ENCODE data around the gene MS4A15. TPM values are rescaled to one million over a fixed set of nuclear protein-coding genes. Genes with fewer than 3 reads are reported as not detected.
A peak's percentile ranks its signal among the peaks of the same experiment; 100 is the strongest.

Gene MS4A15
- total and polyA plus RNA-seq, 5 donors from 2014 or later: not detected

DNA sequence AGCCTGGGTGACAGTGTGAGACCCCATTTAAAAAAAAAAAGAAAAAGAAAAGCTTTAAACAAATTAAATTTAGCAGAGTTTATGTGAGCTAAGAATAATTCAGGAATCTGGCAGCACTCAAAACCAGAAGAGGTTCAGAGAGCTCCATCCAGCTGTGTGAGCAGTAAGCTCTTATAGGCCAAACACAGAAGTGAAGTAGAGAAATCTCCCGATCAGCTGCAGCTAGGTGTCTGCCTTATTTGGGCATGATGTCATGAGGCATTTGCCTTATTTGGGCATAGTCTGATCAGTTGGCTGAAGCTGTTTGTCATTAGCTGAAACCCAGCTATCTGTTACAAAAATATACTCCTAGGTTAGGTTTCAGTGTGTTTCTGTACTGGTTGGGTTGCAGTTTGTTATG lies 8.2 kb downstream of the MS4A15 start:
- Mint-ChIP-seq H3K27me3 (peaks cover 30% of the 10 kb centered on the region), H3K27ac (no peak overlapping the region), H3K4me1 (peaks cover 0 to 3% (median 0%) of the 10 kb centered on the region in 4 donors), H3K4me3 (no peak overlapping the region), H3K36me3 (no peaks in the 10 kb centered on the region), H3K9me3 (peaks cover 0 to 2% (median 0%) of the 10 kb centered on the region in 7 donors)
- H3K4me3 ChIP-seq (ENCODE audit: low read depth, low read length): no peak overlapping the region
- DNase-seq (peak in 1 of 3 donors; percentile 8), ATAC-seq (ENCODE audit: low read depth in 2 of 2) (no peak)
- no peaks in the 10 kb centered on the region for H3K36me3 ChIP-seq (ENCODE audit: control insufficient read depth, insufficient read depth, low read length)
- no peaks in the 10 kb centered on the region for H3K9me3 ChIP-seq (ENCODE audit: control insufficient read depth in 2 of 2, low read length in 2 of 2)
- H3K27ac ChIP-seq (ENCODE audit: insufficient read depth, low read length, poor library complexity, severe bottlenecking): no peak overlapping the region
- peaks cover 7% of the 10 kb centered on the region for H3K27me3 ChIP-seq (ENCODE audit: control insufficient read depth, insufficient read depth, low read length)
- H3K4me1 ChIP-seq (ENCODE audit: control insufficient read depth, insufficient read depth, low read length, poor library complexity, severe bottlenecking): no peaks in the 10 kb centered on the region

DNA sequence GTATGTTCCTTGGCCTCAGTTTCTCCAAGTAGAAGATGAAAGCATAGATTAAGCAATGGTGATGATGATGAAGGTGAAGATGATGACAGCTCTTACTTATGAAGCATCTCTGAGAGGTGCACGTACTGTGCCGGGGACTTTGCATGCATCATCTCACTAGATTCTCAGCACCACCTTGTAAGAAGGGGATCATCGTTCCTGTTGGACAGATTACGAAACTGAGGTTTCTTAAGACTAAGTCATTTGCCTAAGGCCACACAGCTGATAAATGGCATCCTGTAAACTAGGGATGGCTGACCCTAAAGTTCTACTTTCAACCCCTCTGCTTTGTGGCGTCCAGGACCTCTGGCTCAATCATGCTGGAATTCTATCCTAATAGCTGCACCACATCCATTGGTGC lies 8.7 kb downstream of the MS4A15 start:
- H3K4me3 ChIP-seq (ENCODE audit: low read depth, low read length): no peak overlapping the region

DNA sequence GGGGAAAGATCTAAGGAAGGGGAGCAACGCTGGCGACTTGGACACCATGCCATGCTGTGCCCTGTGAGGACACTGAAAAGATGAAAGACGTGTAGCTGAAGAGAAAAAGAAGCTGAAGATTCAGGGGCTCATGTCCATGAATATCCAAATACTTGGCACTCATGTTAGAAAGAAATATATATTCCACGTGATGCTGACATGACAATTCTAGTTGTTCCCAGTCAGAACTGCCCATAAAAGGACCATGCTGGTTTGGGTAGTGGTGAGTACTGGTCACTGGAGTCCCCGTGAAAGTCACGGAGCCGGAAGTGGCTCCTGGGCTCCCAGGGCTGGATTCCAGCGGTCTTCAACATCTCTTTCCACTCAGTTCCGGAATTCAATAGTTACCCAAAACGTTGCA lies 9.9 kb downstream of the MS4A15 start:
- Histone ChIP-seq H3K36me3 (ENCODE audit: control insufficient read depth, insufficient read depth, low read length) (no peaks in the 10 kb centered on the region), H3K27me3 (ENCODE audit: control insufficient read depth, insufficient read depth, low read length) (peaks cover 3% of the 10 kb centered on the region), H3K4me1 (ENCODE audit: control insufficient read depth, insufficient read depth, low read length, poor library complexity, severe bottlenecking) (no peaks in the 10 kb centered on the region), H3K4me3 (ENCODE audit: low read depth, low read length) (no peak overlapping the region), H3K27ac (ENCODE audit: insufficient read depth, low read length, poor library complexity, severe bottlenecking) (no peak overlapping the region), H3K9me3 (ENCODE audit: control insufficient read depth in 2 of 2, low read length in 2 of 2) (no peaks in the 10 kb centered on the region)
- Mint-ChIP-seq H3K9me3 (peaks cover 0 to 2% (median 0%) of the 10 kb centered on the region in 7 donors), H3K4me3 (no peak overlapping the region), H3K36me3 (no peaks in the 10 kb centered on the region), H3K27ac (no peak overlapping the region), H3K27me3 (peaks cover 20% of the 10 kb centered on the region), H3K4me1 (peaks cover 0 to 3% (median 0%) of the 10 kb centered on the region in 4 donors)
- DNase-seq (no peak), ATAC-seq (ENCODE audit: low read depth in 2 of 2) (no peak)

More for the DNA sequence above, 8.7 kb downstream of the MS4A15 start:
- Mint-ChIP-seq H3K27ac (no peak overlapping the region), H3K4me3 (no peak overlapping the region), H3K36me3 (no peaks in the 10 kb centered on the region), H3K27me3 (peaks cover 25% of the 10 kb centered on the region), H3K9me3 (peaks cover 0 to 2% (median 0%) of the 10 kb centered on the region in 7 donors), H3K4me1 (peaks cover 0 to 3% (median 0%) of the 10 kb centered on the region in 4 donors)
- no peak for ATAC-seq (ENCODE audit: low read depth in 2 of 2)
- Histone ChIP-seq H3K36me3 (ENCODE audit: control insufficient read depth, insufficient read depth, low read length) (no peaks in the 10 kb centered on the region), H3K4me1 (ENCODE audit: control insufficient read depth, insufficient read depth, low read length, poor library complexity, severe bottlenecking) (no peaks in the 10 kb centered on the region), H3K27me3 (ENCODE audit: control insufficient read depth, insufficient read depth, low read length) (peaks cover 7% of the 10 kb centered on the region), H3K9me3 (ENCODE audit: control insufficient read depth in 2 of 2, low read length in 2 of 2) (no peaks in the 10 kb centered on the region), H3K27ac (ENCODE audit: insufficient read depth, low read length, poor library complexity, severe bottlenecking) (no peak overlapping the region)
- no peak for DNase-seq

DNA sequence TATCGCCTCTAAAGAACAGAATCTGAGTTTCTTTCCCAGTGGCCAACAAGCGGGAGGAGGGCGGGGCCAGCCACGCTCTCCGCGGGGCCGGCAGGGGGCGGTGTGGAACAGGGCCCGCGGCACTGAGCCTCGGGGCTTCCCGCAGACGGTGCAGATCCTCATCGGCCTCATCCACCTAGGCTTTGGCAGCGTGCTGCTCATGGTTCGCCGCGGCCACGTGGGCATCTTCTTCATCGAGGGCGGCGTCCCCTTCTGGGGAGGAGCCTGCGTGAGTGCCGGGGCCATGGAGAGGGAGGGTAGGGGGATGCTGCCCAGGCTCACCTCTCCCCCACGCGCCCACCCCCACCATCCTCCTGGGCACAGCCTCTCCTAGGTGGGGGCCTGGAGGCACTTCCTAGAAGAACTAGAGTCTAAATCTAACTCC lies 10.7 kb downstream of the MS4A15 start:
- Mint-ChIP-seq H3K4me1 (peaks cover 0 to 3% (median 0%) of the 10 kb centered on the region in 4 donors), H3K4me3 (no peak overlapping the region), H3K9me3 (peaks cover 0 to 2% (median 0%) of the 10 kb centered on the region in 7 donors), H3K36me3 (no peaks in the 10 kb centered on the region), H3K27ac (no peak overlapping the region), H3K27me3 (peaks cover 16% of the 10 kb centered on the region)
- Histone ChIP-seq H3K27ac (ENCODE audit: insufficient read depth, low read length, poor library complexity, severe bottlenecking) (no peak overlapping the region), H3K4me3 (ENCODE audit: low read depth, low read length) (no peak overlapping the region), H3K9me3 (ENCODE audit: control insufficient read depth in 2 of 2, low read length in 2 of 2) (no peaks in the 10 kb centered on the region), H3K4me1 (ENCODE audit: control insufficient read depth, insufficient read depth, low read length, poor library complexity, severe bottlenecking) (no peaks in the 10 kb centered on the region), H3K36me3 (ENCODE audit: control insufficient read depth, insufficient read depth, low read length) (no peaks in the 10 kb centered on the region), H3K27me3 (ENCODE audit: control insufficient read depth, insufficient read depth, low read length) (no peaks in the 10 kb centered on the region)
- DNase-seq (no peak), ATAC-seq (ENCODE audit: low read depth in 2 of 2) (no peak)

DNA sequence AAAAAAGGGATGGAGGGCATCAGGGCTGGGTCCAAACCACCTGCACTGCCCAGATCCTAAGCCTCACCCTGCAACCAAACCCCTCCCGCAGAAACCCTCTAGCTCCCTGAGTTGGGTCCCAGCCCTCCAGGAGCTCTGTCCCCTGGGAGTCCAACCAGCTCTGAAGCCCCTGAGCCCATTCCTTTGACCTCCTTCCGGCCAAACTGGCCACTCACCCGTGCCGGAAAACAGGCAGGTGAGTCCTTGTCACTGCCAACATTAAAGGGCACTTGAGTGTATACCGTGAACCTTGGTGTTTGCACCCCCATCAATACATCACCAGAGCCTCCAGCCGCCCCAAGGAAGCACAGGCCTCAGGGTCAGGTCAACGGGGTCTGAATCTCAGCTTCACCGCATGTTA lies 11.5 kb downstream of the MS4A15 start:
- H3K27ac Mint-ChIP-seq: no peak overlapping the region
- H3K4me3 Mint-ChIP-seq: no peak overlapping the region
- H3K4me1 ChIP-seq (ENCODE audit: control insufficient read depth, insufficient read depth, low read length, poor library complexity, severe bottlenecking): no peaks in the 10 kb centered on the region
- no peak for ATAC-seq (ENCODE audit: low read depth in 2 of 2)
- no peak for DNase-seq
- no peaks in the 10 kb centered on the region for H3K36me3 Mint-ChIP-seq
- no peak overlapping the region for H3K4me3 ChIP-seq (ENCODE audit: low read depth, low read length)
- H3K27me3 ChIP-seq (ENCODE audit: control insufficient read depth, insufficient read depth, low read length): no peaks in the 10 kb centered on the region
- H3K9me3 ChIP-seq (ENCODE audit: control insufficient read depth in 2 of 2, low read length in 2 of 2): no peaks in the 10 kb centered on the region
- H3K27ac ChIP-seq (ENCODE audit: insufficient read depth, low read length, poor library complexity, severe bottlenecking): no peak overlapping the region
- peaks cover 0 to 3% (median 0%) of the 10 kb centered on the region in 4 donors for H3K4me1 Mint-ChIP-seq
- H3K9me3 Mint-ChIP-seq: peaks cover 0 to 2% (median 0%) of the 10 kb centered on the region in 7 donors
- H3K36me3 ChIP-seq (ENCODE audit: control insufficient read depth, insufficient read depth, low read length): no peaks in the 10 kb centered on the region
- peaks cover 16% of the 10 kb centered on the region for H3K27me3 Mint-ChIP-seq

DNA sequence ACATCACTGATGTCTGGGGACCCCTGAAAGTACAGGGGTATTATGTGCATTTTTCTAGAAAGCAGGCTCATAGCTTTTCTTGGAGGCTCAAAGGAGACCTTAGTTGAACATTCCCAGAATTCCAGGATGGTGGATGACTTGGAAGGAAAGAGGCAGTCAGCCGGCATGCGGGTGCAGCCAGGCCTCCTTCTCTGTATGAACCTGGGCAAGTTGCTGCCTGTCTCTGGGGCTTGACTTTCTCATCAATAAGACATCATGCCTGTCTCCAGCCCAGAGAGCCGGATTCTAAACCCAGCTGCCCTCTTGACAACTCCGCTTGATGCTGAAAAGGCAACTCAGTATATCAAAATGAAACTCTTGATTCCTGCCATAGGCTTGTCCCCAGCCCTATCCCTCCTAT lies 12.6 kb downstream of the MS4A15 start:
- no peaks in the 10 kb centered on the region for H3K4me1 ChIP-seq (ENCODE audit: control insufficient read depth, insufficient read depth, low read length, poor library complexity, severe bottlenecking)
- DNase-seq (no peak), ATAC-seq (ENCODE audit: low read depth in 2 of 2) (no peak)
- no peak overlapping the region for H3K27ac ChIP-seq (ENCODE audit: insufficient read depth, low read length, poor library complexity, severe bottlenecking)
- H3K27me3 ChIP-seq (ENCODE audit: control insufficient read depth, insufficient read depth, low read length): no peaks in the 10 kb centered on the region
- Mint-ChIP-seq H3K4me3 (no peak overlapping the region), H3K27me3 (peaks cover 16% of the 10 kb centered on the region), H3K4me1 (peaks cover 0 to 3% (median 0%) of the 10 kb centered on the region in 4 donors), H3K27ac (no peak overlapping the region), H3K9me3 (peaks cover 0 to 2% (median 0%) of the 10 kb centered on the region in 7 donors), H3K36me3 (no peaks in the 10 kb centered on the region)
- no peaks in the 10 kb centered on the region for H3K36me3 ChIP-seq (ENCODE audit: control insufficient read depth, insufficient read depth, low read length)
- no peaks in the 10 kb centered on the region for H3K9me3 ChIP-seq (ENCODE audit: control insufficient read depth in 2 of 2, low read length in 2 of 2)
- H3K4me3 ChIP-seq (ENCODE audit: low read depth, low read length): no peak overlapping the region

DNA sequence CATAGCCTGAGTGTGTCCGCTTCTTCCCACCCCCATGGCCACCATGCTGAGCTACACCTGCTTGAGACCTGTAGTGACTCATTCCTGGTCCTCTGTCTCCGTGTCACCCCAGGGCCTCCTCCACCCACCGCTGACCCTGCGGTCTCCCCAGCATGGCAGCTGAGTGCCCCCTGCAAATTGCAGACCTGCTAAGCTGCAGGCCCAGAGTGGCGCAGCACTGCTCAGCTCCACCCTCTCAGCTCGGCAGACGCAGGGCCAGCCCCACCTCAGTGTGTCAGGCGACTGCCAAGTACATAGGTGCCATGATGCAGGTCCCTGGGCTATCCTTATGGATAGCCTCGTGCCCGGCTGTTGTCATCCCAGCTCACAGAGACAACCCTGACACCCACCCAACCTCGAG lies 13.1 kb downstream of the MS4A15 start:
- Mint-ChIP-seq H3K27me3 (peaks cover 16% of the 10 kb centered on the region), H3K27ac (no peak overlapping the region), H3K9me3 (peaks cover 0 to 2% (median 0%) of the 10 kb centered on the region in 7 donors), H3K4me3 (no peak overlapping the region), H3K36me3 (no peaks in the 10 kb centered on the region), H3K4me1 (peaks cover 0 to 7% (median 0%) of the 10 kb centered on the region in 4 donors)
- Histone ChIP-seq H3K36me3 (ENCODE audit: control insufficient read depth, insufficient read depth, low read length) (no peaks in the 10 kb centered on the region), H3K27ac (ENCODE audit: insufficient read depth, low read length, poor library complexity, severe bottlenecking) (no peak overlapping the region), H3K4me3 (ENCODE audit: low read depth, low read length) (no peak overlapping the region), H3K9me3 (ENCODE audit: control insufficient read depth in 2 of 2, low read length in 2 of 2) (no peaks in the 10 kb centered on the region), H3K27me3 (ENCODE audit: control insufficient read depth, insufficient read depth, low read length) (no peaks in the 10 kb centered on the region), H3K4me1 (ENCODE audit: control insufficient read depth, insufficient read depth, low read length, poor library complexity, severe bottlenecking) (no peaks in the 10 kb centered on the region)
- DNase-seq (no peak), ATAC-seq (ENCODE audit: low read depth in 2 of 2) (no peak)

DNA sequence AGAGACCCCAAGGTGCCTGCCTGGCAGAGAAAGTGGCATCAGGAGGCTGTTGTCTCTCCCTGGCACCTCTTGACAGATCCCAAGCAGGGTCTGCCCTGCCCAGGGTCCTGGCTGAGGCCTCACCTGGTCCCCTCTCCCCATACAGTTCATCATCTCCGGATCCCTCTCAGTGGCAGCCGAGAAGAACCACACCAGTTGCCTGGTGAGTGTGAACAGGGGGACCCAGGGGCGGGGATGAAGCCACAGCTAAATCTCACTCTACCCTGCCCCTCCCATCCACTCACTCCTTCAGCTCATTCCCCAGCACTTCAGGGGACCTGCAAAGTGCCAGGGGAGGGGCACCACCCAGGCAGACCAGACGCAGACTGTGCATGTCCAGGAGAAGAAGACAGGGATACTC lies 14.5 kb downstream of the MS4A15 start:
- no peak overlapping the region for H3K27ac Mint-ChIP-seq
- no peaks in the 10 kb centered on the region for H3K36me3 ChIP-seq (ENCODE audit: control insufficient read depth, insufficient read depth, low read length)
- H3K4me1 Mint-ChIP-seq: peaks cover 0 to 11% (median 5%) of the 10 kb centered on the region in 4 donors
- H3K36me3 Mint-ChIP-seq: no peaks in the 10 kb centered on the region
- peaks cover 23% of the 10 kb centered on the region for H3K27me3 Mint-ChIP-seq
- no peak overlapping the region for H3K4me3 Mint-ChIP-seq
- H3K4me3 ChIP-seq (ENCODE audit: low read depth, low read length): no peak overlapping the region
- no peak overlapping the region for H3K27ac ChIP-seq (ENCODE audit: insufficient read depth, low read length, poor library complexity, severe bottlenecking)
- H3K4me1 ChIP-seq (ENCODE audit: control insufficient read depth, insufficient read depth, low read length, poor library complexity, severe bottlenecking): no peaks in the 10 kb centered on the region
- peaks cover 0 to 2% (median 0%) of the 10 kb centered on the region in 7 donors for H3K9me3 Mint-ChIP-seq
- no peak for ATAC-seq (ENCODE audit: low read depth in 2 of 2)
- H3K27me3 ChIP-seq (ENCODE audit: control insufficient read depth, insufficient read depth, low read length): no peaks in the 10 kb centered on the region
- no peak for DNase-seq
- no peaks in the 10 kb centered on the region for H3K9me3 ChIP-seq (ENCODE audit: control insufficient read depth in 2 of 2, low read length in 2 of 2)
